GM12878 (cell line): Measurements from ENCODE around the gene CAMTA1. TPM values are rescaled to one million over a fixed set of nuclear protein-coding genes. Genes with fewer than 3 reads are reported as not detected.

Experiments used
- ATAC-seq: fragments of 200-7000 bp; cut with Tn5 transposase; 3 replicates; pipeline ENCODE4 v1.9.1; 2020; ENCODE audit warnings: mild to moderate bottlenecking, moderate library complexity
- BruUV-seq: library from RNA; stranded (reverse); fragments of 400-500 nt; replicated peaks from 2 replicates; lab custom pipeline; 2021; lab: Mats Ljungman, UMichigan
- CTCF ChIA-PET: fragments of 300-600 bp; sonication (Branson Sonifier 250); formaldehyde crosslinking; extraction: SDS; loops from one replicate; lab custom pipeline; 2021; ENCODE audit warnings: inconsistent platforms; lab: Yijun Ruan, JAX
- POLR2A ChIA-PET: fragments of 350-600 bp; formaldehyde crosslinking; extraction: SDS; loops from one replicate; lab custom pipeline; 2021; ENCODE audit warnings: inconsistent platforms; lab: Charles Lee
- RAD21 ChIA-PET: fragments of 300-600 bp; sonication (Branson Sonifier 250); formaldehyde crosslinking; loops from one replicate; lab custom pipeline; 2023; ENCODE audit warnings: antibody characterized with exemption; ENCODE audit not compliant: unreplicated experiment; lab: Charles Lee
- SMC1A ChIA-PET: fragments of 300-600 bp; sonication (Branson Sonifier 250); formaldehyde crosslinking; loops from one replicate; lab custom pipeline; 2023; ENCODE audit not compliant: unreplicated experiment, uncharacterized antibody; lab: Charles Lee
- DNase-seq: peaks from one replicate; pipeline ENCODE4 v3.0.0-alpha.2; 2011; ENCODE audit warnings: low read depth, low spot score
- FAIRE-seq: peaks from 3 replicates; lab custom pipeline; 2011; peaks lifted over from hg19 to GRCh38; lab: Jason Lieb, UNC
- H2AFZ ChIP-seq: 2 replicates; pipeline ENCODE4 v1.6.0; 2011; ENCODE audit warnings: low read depth, low read length, control low read depth; ENCODE audit not compliant: control insufficient read depth
- H3K27ac ChIP-seq: 2 replicates; pipeline ENCODE4 v1.5.1; 2011; ENCODE audit warnings: control low read depth; ENCODE audit not compliant: control insufficient read depth, insufficient read depth
- H3K27me3 ChIP-seq, 2 experiments: replicated peaks in 1 of 2; 2 replicates each; pipeline versions ENCODE4 v1.6.0 to v1.6.1; 2011; ENCODE audit warnings: low read length in 1 of 2; ENCODE audit not compliant: control insufficient read depth in 2 of 2, insufficient read depth in 2 of 2
- H3K36me3 ChIP-seq, 2 experiments: 2 replicates each; pipeline ENCODE4 v1.5.1; 2011; ENCODE audit warnings: low read length in 1 of 2; ENCODE audit not compliant: control insufficient read depth in 2 of 2, insufficient read depth in 2 of 2
- H3K4me1 ChIP-seq: 2 replicates; pipeline ENCODE4 v1.6.1; 2011; ENCODE audit warnings: mild to moderate bottlenecking, low read length, moderate library complexity, mixed read lengths; ENCODE audit not compliant: control insufficient read depth, insufficient read depth
- H3K4me2 ChIP-seq: 2 replicates; pipeline ENCODE4 v1.6.0; 2011; ENCODE audit warnings: control low read depth; ENCODE audit not compliant: control insufficient read depth, insufficient read depth
- H3K4me3 ChIP-seq: fragments of 200-600 bp; sonication (generic); 2 replicates; pipeline ENCODE4 v1.5.1; 2016
- H3K79me2 ChIP-seq: 2 replicates; pipeline ENCODE4 v1.6.0; 2011; ENCODE audit warnings: low read length; ENCODE audit not compliant: control insufficient read depth, insufficient read depth
- H3K9ac ChIP-seq: 2 replicates; pipeline ENCODE4 v1.8.0; 2011; ENCODE audit warnings: low read length, control low read depth, mixed read lengths; ENCODE audit not compliant: control insufficient read depth, insufficient read depth
- H3K9me3 ChIP-seq: replicated peaks from 3 replicates; pipeline ENCODE4 v1.5.1; 2011; ENCODE audit warnings: mild to moderate bottlenecking, low read length; ENCODE audit not compliant: control insufficient read depth, insufficient read depth
- H4K20me1 ChIP-seq: 2 replicates; pipeline ENCODE4 v1.6.0; 2011; ENCODE audit not compliant: control insufficient read depth, insufficient read depth
- BCLAF1 ChIP-seq: fragments of 450-650 bp; IDR thresholded peaks from 2 replicates; pipeline ENCODE4 v1.6.1; 2017; ENCODE audit warnings: antibody characterized with exemption, mild to moderate bottlenecking, moderate library complexity
- CHD2 ChIP-seq: IDR thresholded peaks from 2 replicates; pipeline ENCODE4 v1.6.1; 2011; ENCODE audit warnings: low read depth, low read length, improper control_type of control experiment, borderline replicate concordance
- HCFC1 ChIP-seq: fragments of 150-350 bp; IDR thresholded peaks from 2 replicates; pipeline ENCODE4 v1.6.1; 2014; ENCODE audit warnings: low read length
- HDGF ChIP-seq: fragments of 450-650 bp; IDR thresholded peaks from 2 replicates; pipeline ENCODE4 v1.6.1; 2016; ENCODE audit warnings: antibody characterized with exemption
- IKZF2 ChIP-seq, 2 experiments: fragments of 450-650 bp; IDR thresholded peaks; 2 replicates each; pipeline ENCODE4 v1.6.1; 2017; ENCODE audit warnings: mild to moderate bottlenecking in 2 of 2, moderate library complexity in 2 of 2
- SMARCA5 ChIP-seq: fragments of 450-650 bp; IDR thresholded peaks from 2 replicates; pipeline ENCODE4 v1.6.1; 2017; ENCODE audit warnings: mild to moderate bottlenecking
- STAT3 ChIP-seq: IDR thresholded peaks from 2 replicates; pipeline ENCODE4 v1.6.1; 2011; ENCODE audit warnings: low read depth, low read length, improper control_type of control experiment
- WGBS: methylation state at CpG from one replicate; pipeline ENCODE4 v1.1.6; 2016; ENCODE audit warnings: low lambda C conversion rate; ENCODE audit not compliant: insufficient replicate concordance, insufficient coverage; ENCODE audit errors: missing lambda C conversion rate; 5-methylcytosine and 5-hydroxymethylcytosine counted together
- in situ Hi-C: fragments of 300-500 bp; cut with MboI; formaldehyde crosslinking; loops from 9 replicates; pipeline ENCODE4 v1.14.3; 2018; ENCODE audit warnings: mixed read lengths
- intact Hi-C: fragments of 100-400 bp; cut with micrococcal nuclease; formaldehyde crosslinking; loops from one replicate; pipeline ENCODE4 v1.14.2; 2022; ENCODE audit not compliant: unreplicated experiment
- polyA plus RNA-seq, 11 experiments: library from polyadenylated mRNA; depleted of rRNA in 4 of 11; unstranded in 6 of 11; stranded (reverse) in 5 of 11; fragments of >200 nt; fragmentation: Nextera tagmentation in 4 of 11; fragmentation: Illumina TruSeq in 1 of 11; extraction: Ambion mirVana in 4 of 11; extraction: Trizol in 1 of 11; gene quantifications; 1 replicate in 1 of 11; 2 replicates in 10 of 11; pipeline versions ENCODE4 v1.2.1 to v1.2.3, GENCODE V29; 2011 to 2016; ENCODE audit warnings: inconsistent platforms in 2 of 11, missing spikeins in 2 of 11, low read depth in 1 of 11
- total RNA-seq, 4 experiments: library from RNA; depleted of rRNA in 3 of 4; stranded (reverse); fragments of >200 nt in 3 of 4; fragmentation: Illumina TruSeq in 1 of 4; extraction: Trizol in 1 of 4; gene quantifications; 2 replicates each; pipeline versions ENCODE4 v1.2.1 to v1.2.3, GENCODE V29; 2013 to 2021

The CAMTA1 gene
- total and polyA plus RNA-seq, 10 of the 15 experiments (the other 5 are each of a cell fraction or from before 2014, with no cell fraction given), result 37.7 to 148 (median 76.4) TPM

GRCh38 chr1:7562729-7563605 is 777.7 kb downstream of the CAMTA1 start:
- no peak overlapping the region for H3K4me3 ChIP-seq
- no peaks in the 10 kb centered on the region for H3K9me3 ChIP-seq
- no peak for TF ChIP-seq HDGF
- TF ChIP-seq CHD2, result no peak
- TF ChIP-seq HCFC1, result no peak
- TF ChIP-seq STAT3, result no peak
- TF ChIP-seq BCLAF1, result no peak
- TF ChIP-seq SMARCA5, result no peak
- no peak for TF ChIP-seq IKZF2 (IDR thresholded peaks at IDR 0.05)
- ChIA-PET POLR2A (no interaction called here), CTCF (interaction anchor here (0.5 kb wide), 1 partner anchor 128 kb away, joined by 3 read pairs; no protein-coding TSS in a partner anchor), SMC1A (no interaction called here), RAD21 (no interaction called here)
- in situ Hi-C loops, result no loop called here
- no peak for DNase-seq
- no peak overlapping the region for H3K4me2 ChIP-seq
- intact Hi-C loops, result no loop called here
- H4K20me1 ChIP-seq, result no peaks in the 10 kb centered on the region
- WGBS, result 40% methylated on average over 18 of the region's 21 CpGs
- H3K27ac ChIP-seq, result no peak overlapping the region
- BruUV-seq, result no TSS peak
- H3K4me1 ChIP-seq, result no peaks in the 10 kb centered on the region
- FAIRE-seq, result no peak
- H3K79me2 ChIP-seq, result no peaks in the 10 kb centered on the region
- no peaks in the 10 kb centered on the region for H3K36me3 ChIP-seq
- no peak for ATAC-seq
- H3K9ac ChIP-seq, result no peak overlapping the region
- no peak overlapping the region for H2AFZ ChIP-seq
- no peaks in the 10 kb centered on the region; a peak in 1 of 4 replicates for H3K27me3 ChIP-seq
